GM23248 (cell line): ENCODE results near the gene P2RY2. TPM values are rescaled to one million over a fixed set of nuclear protein-coding genes. Genes with fewer than 3 reads are reported as not detected.

Experiments
- DNase-seq: peaks from one replicate; pipeline ENCODE4 v3.0.0-alpha.2; 2015
- H2AFZ ChIP-seq: fragments of 200-600 bp; sonication (generic); 2 replicates; pipeline ENCODE4 v1.6.1; 2016; ENCODE audit warnings: antibody characterized with exemption
- H3F3A ChIP-seq: fragments of 200-600 bp; sonication (generic); 2 replicates; pipeline ENCODE4 v1.6.1; 2016; ENCODE audit warnings: mild to moderate bottlenecking, antibody characterized with exemption, mixed run types; ENCODE audit not compliant: insufficient read depth
- H3K27ac ChIP-seq: fragments of 200-600 bp; sonication (generic); 2 replicates; pipeline ENCODE4 v1.5.1; 2016; ENCODE audit warnings: mild to moderate bottlenecking
- H3K27me3 ChIP-seq: fragments of 200-600 bp; sonication (generic); replicated peaks from 2 replicates; pipeline ENCODE4 v1.6.1; 2016; ENCODE audit warnings: mild to moderate bottlenecking; ENCODE audit not compliant: insufficient read depth
- H3K36me3 ChIP-seq: fragments of 200-600 bp; sonication (generic); 2 replicates; pipeline ENCODE4 v1.6.1; 2016; ENCODE audit warnings: low read depth, mild to moderate bottlenecking
- H3K4me1 ChIP-seq: fragments of 200-600 bp; sonication (generic); 2 replicates; pipeline ENCODE4 v1.6.1; 2016; ENCODE audit warnings: mild to moderate bottlenecking; ENCODE audit not compliant: insufficient read depth
- H3K4me2 ChIP-seq: fragments of 200-600 bp; sonication (generic); one replicate; pipeline ENCODE4 v1.6.1; 2016; ENCODE audit warnings: mild to moderate bottlenecking; ENCODE audit not compliant: unreplicated experiment
- H3K4me3 ChIP-seq: fragments of 200-600 bp; sonication (generic); 2 replicates; pipeline ENCODE4 v1.5.1; 2016; ENCODE audit warnings: mild to moderate bottlenecking
- H3K79me2 ChIP-seq: fragments of 200-600 bp; sonication (generic); 2 replicates; pipeline ENCODE4 v1.6.1; 2016; ENCODE audit warnings: mild to moderate bottlenecking; ENCODE audit not compliant: insufficient read depth
- H3K9ac ChIP-seq: fragments of 200-600 bp; sonication (generic); 2 replicates; pipeline ENCODE4 v1.6.1; 2016; ENCODE audit warnings: mild to moderate bottlenecking
- H3K9me2 ChIP-seq: fragments of 200-600 bp; sonication (generic); 2 replicates; pipeline ENCODE4 v1.6.1; 2016; ENCODE audit warnings: mixed run types, mild to moderate bottlenecking, moderate library complexity; ENCODE audit not compliant: insufficient read depth
- H3K9me3 ChIP-seq: fragments of 200-600 bp; sonication (generic); one replicate; pipeline ENCODE4 v1.6.1; 2017; ENCODE audit warnings: low read depth
- H4K20me1 ChIP-seq: fragments of 200-600 bp; sonication (generic); 2 replicates; pipeline ENCODE4 v1.6.0; 2016; ENCODE audit not compliant: insufficient read depth
- EZH2 ChIP-seq: fragments of 200-600 bp; sonication (generic); IDR thresholded peaks from 2 replicates; pipeline ENCODE4 v1.6.1; 2018; ENCODE audit warnings: antibody characterized with exemption, mild to moderate bottlenecking; ENCODE audit not compliant: insufficient read depth, poor library complexity, severe bottlenecking
- EZH2phosphoT487 ChIP-seq: fragments of 200-600 bp; sonication (generic); IDR thresholded peaks from 2 replicates; pipeline ENCODE4 v1.6.1; 2018; ENCODE audit warnings: antibody characterized with exemption, moderate library complexity, mild to moderate bottlenecking, low read depth; ENCODE audit not compliant: insufficient read depth
- WGBS, 2 experiments: methylation state at CpG; one replicate each; pipeline ENCODE4 v1.1.6; 2015 to 2017; ENCODE audit warnings: low lambda C conversion rate in 2 of 2, low coverage in 1 of 2; ENCODE audit errors: missing lambda C conversion rate in 2 of 2; 5-methylcytosine and 5-hydroxymethylcytosine counted together
- in situ Hi-C: fragments of 300-500 bp; cut with MboI; formaldehyde crosslinking; loops from 2 replicates; pipeline ENCODE4 v1.15.0; 2020
- polyA plus RNA-seq: library from polyadenylated mRNA; unstranded; fragments of >200 nt; fragmentation: Nextera tagmentation; extraction: Ambion mirVana; gene quantifications from 2 replicates; pipeline ENCODE4 v1.2.1, GENCODE V29; 2016
- total RNA-seq: library from RNA; depleted of rRNA; stranded (reverse); fragments of >200 nt; shearing (Covaris generic); gene quantifications from 2 replicates; pipeline ENCODE4 v1.2.3, GENCODE V29; 2014

P2RY2 gene
- total and polyA plus RNA-seq, 2 experiments from 2014 or later: not detected

GRCh38 chr11:73223998-73224730, 6.1 kb downstream of the P2RY2 start:
- Histone ChIP-seq H3F3A (no peaks in the 10 kb centered on the region), H3K79me2 (no peaks in the 10 kb centered on the region), H3K4me3 (no peak overlapping the region), H4K20me1 (no peaks in the 10 kb centered on the region), H3K4me1 (no peaks in the 10 kb centered on the region), H3K27ac (no peak overlapping the region), H3K4me2 (no peak overlapping the region), H3K9ac (no peak overlapping the region), H3K27me3 (peaks cover 7% of the 10 kb centered on the region), H3K9me2 (no peaks in the 10 kb centered on the region), H3K36me3 (no peaks in the 10 kb centered on the region), H2AFZ (no peak overlapping the region), H3K9me3 (no peaks in the 10 kb centered on the region)
- TF ChIP-seq EZH2 (no peak), EZH2phosphoT487 (no peak)
- 60 to 61% methylated on average over 10 of the region's 10 CpGs for WGBS, 2 experiments
- in situ Hi-C loops: no loop called here
- DNase-seq: no peak

DNA sequence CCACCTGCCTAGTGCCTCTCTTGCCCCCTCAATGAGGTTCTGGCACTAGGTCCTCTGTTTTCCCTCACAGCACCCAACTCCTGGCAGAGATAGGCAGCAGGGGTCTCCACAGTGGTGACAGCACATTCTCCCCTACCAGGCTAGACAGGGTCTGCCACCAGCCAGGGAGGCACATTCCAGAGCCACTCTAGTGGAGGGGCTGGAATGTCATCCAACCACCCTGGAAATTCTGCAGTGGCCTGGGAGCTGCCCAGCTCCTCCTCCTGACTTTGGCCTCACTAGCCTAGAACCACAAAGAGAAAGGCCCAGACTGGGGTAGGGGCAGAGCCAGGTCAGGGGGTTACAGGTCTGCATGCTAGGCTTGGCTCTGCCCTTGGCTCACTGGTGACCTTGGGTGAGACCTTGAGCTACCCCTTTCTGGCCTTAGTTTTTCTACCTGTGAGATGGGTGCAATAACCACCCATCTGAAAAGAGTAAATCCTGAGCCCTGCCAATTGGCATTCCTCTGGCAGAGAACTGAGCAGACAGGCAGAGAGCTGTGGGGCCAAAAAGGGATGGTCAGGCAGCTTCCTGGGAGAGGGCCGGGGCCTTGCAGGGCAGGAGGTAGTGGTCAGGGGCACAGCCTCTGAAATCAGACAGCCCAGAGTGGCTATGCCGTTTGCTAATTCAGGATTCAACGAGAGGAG, 7.1 kb downstream of the P2RY2 start:
- H3K4me2 ChIP-seq: no peak overlapping the region
- no peak overlapping the region for H2AFZ ChIP-seq
- no peaks in the 10 kb centered on the region for H4K20me1 ChIP-seq
- H3F3A ChIP-seq: no peaks in the 10 kb centered on the region
- H3K4me1 ChIP-seq: no peaks in the 10 kb centered on the region
- H3K9me3 ChIP-seq: no peaks in the 10 kb centered on the region
- H3K9ac ChIP-seq: no peak overlapping the region
- H3K4me3 ChIP-seq: no peak overlapping the region
- no peaks in the 10 kb centered on the region for H3K79me2 ChIP-seq
- peaks cover 5% of the 10 kb centered on the region; the same call in 1 of the 2 replicates for H3K27me3 ChIP-seq
- H3K27ac ChIP-seq: no peak overlapping the region
- DNase-seq: no peak
- WGBS, 2 experiments: 44 to 48% methylated on average over 3 of the region's 3 CpGs
- no peaks in the 10 kb centered on the region for H3K9me2 ChIP-seq
- TF ChIP-seq EZH2phosphoT487 (no peak), EZH2 (no peak)
- in situ Hi-C loops: no loop called here
- no peaks in the 10 kb centered on the region for H3K36me3 ChIP-seq

- no peak for TF ChIP-seq EZH2phosphoT487
- no peak for TF ChIP-seq EZH2
- Histone ChIP-seq H3K27me3 (no peaks in the 10 kb centered on the region), H3F3A (no peaks in the 10 kb centered on the region), H3K79me2 (no peaks in the 10 kb centered on the region), H4K20me1 (no peaks in the 10 kb centered on the region), H3K9me2 (no peaks in the 10 kb centered on the region), H3K27ac (no peak overlapping the region), H3K4me3 (no peak overlapping the region), H3K4me2 (no peak overlapping the region), H2AFZ (no peak overlapping the region), H3K36me3 (no peaks in the 10 kb centered on the region), H3K9me3 (no peaks in the 10 kb centered on the region), H3K9ac (no peak overlapping the region), H3K4me1 (no peaks in the 10 kb centered on the region)
- in situ Hi-C loops: no loop called here
- no peak for DNase-seq
- WGBS, 2 experiments: 81 to 93% methylated on average over 6 to 7 of the region's 7 CpGs
These were observed 7.8 kb downstream of the P2RY2 start for GRCh38 chr11:73225851-73226250.

DNA sequence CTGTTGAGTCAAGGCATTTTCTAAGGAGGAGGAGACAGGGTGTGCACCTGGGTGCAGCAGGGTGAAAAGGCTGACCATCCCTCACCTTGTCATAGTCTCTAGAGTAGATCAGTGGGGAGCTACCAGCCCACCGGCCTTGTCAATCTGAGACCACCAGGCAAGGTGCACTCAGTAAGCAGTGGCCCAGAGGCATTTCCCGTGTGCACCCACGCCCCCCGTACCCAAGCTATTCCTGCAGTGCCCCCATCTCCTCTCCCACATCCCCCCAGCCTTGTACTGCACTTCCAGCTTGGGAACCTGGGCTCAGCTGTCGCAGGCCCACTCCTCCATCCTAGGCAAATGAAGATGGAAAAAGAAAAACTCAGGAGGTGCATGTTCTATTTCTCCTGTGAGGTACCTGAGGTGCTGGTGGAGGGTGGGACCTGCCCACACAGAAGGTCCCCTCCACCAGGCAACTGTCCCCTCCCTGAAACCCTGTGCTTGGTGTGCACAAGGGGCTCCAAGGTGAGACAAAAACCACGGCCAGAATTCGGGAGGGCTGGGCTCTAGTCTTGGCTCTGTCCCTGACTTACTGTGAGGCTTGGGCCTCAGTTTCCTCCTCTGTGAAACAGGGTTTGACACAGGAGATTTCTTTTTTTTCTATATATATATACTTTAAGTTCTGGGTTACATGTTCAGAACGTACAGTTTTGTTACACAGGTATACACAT, 8.4 kb downstream of the P2RY2 start:
- no peak overlapping the region for H3K4me2 ChIP-seq
- no peaks in the 10 kb centered on the region for H3K36me3 ChIP-seq
- H3K27me3 ChIP-seq: no peaks in the 10 kb centered on the region
- in situ Hi-C loops: no loop called here
- H4K20me1 ChIP-seq: no peaks in the 10 kb centered on the region
- H3K9ac ChIP-seq: no peak overlapping the region
- no peaks in the 10 kb centered on the region for H3K9me3 ChIP-seq
- DNase-seq: no peak
- no peak overlapping the region for H2AFZ ChIP-seq
- no peaks in the 10 kb centered on the region for H3K9me2 ChIP-seq
- H3K79me2 ChIP-seq: no peaks in the 10 kb centered on the region
- no peak overlapping the region for H3K27ac ChIP-seq
- no peak overlapping the region for H3K4me3 ChIP-seq
- 61 to 69% methylated on average over 8 of the region's 8 CpGs for WGBS, 2 experiments
- TF ChIP-seq EZH2phosphoT487: no peak
- no peaks in the 10 kb centered on the region for H3K4me1 ChIP-seq
- H3F3A ChIP-seq: no peaks in the 10 kb centered on the region
